HepG2 (cell line): ENCODE measurements around the gene STAM. TPM values are rescaled to one million over a fixed set of nuclear protein-coding genes. Genes with fewer than 3 reads are reported as not detected.

Experiments used
- CBX5 ChIP-seq: sonication (generic); formaldehyde crosslinking; IDR thresholded peaks from 2 replicates; pipeline ENCODE4 v1.4.0; 2020; ENCODE audit warnings: missing genetic modification reagents, borderline replicate concordance
- DNMT1 ChIP-seq: sonication (generic); formaldehyde crosslinking; IDR thresholded peaks from 2 replicates; pipeline ENCODE4 v1.5.1; 2020; ENCODE audit warnings: mild to moderate bottlenecking, missing genetic modification reagents
- GATA4 ChIP-seq: sonication (generic); IDR thresholded peaks from 2 replicates; pipeline ENCODE4 v1.6.1; 2016; ENCODE audit warnings: antibody characterized with exemption, low read depth, borderline replicate concordance
- HMG20B ChIP-seq: conservative IDR thresholded peaks from 2 replicates; pipeline ENCODE4 v1.6.1; 2016; ENCODE audit warnings: missing genetic modification reagents, missing compliant biosample characterization
- KIAA2018 ChIP-seq: sonication (generic); formaldehyde crosslinking; IDR thresholded peaks from 2 replicates; pipeline ENCODE4 v1.5.0; 2020; ENCODE audit warnings: mild to moderate bottlenecking, missing genetic modification reagents, borderline replicate concordance
- MAX ChIP-seq: IDR thresholded peaks from 2 replicates; pipeline ENCODE4 v1.6.1; 2012; ENCODE audit warnings: inconsistent platforms
- MED1 ChIP-seq: sonication (generic); formaldehyde crosslinking; IDR thresholded peaks from 2 replicates; pipeline ENCODE4 v1.4.0; 2020; ENCODE audit warnings: missing genetic modification reagents
- PTBP1 ChIP-seq: fragments of 200-400 bp; formaldehyde crosslinking; IDR thresholded peaks from 2 replicates; pipeline ENCODE4 v1.6.1; 2018; ENCODE audit warnings: low read length, low read depth; ENCODE audit not compliant: poor library complexity, severe bottlenecking
- SALL2 ChIP-seq: sonication (generic); formaldehyde crosslinking; IDR thresholded peaks from 2 replicates; pipeline ENCODE4 v1.8.1; 2023; ENCODE audit warnings: mild to moderate bottlenecking, missing genetic modification reagents, inconsistent platforms
- SNAI1 ChIP-seq: sonication (generic); formaldehyde crosslinking; IDR thresholded peaks from 2 replicates; pipeline ENCODE4 v1.5.0; 2020; ENCODE audit warnings: mild to moderate bottlenecking, missing genetic modification reagents, borderline replicate concordance
- YEATS2 ChIP-seq: sonication (generic); formaldehyde crosslinking; IDR thresholded peaks from 2 replicates; pipeline ENCODE4 v1.4.0; 2020; ENCODE audit warnings: missing genetic modification reagents, borderline replicate concordance
- ZFP36L1 ChIP-seq: sonication (generic); formaldehyde crosslinking; IDR thresholded peaks from 2 replicates; pipeline ENCODE4 v1.8.0; 2022; ENCODE audit warnings: mild to moderate bottlenecking, missing genetic modification reagents, moderate library complexity
- ZFX ChIP-seq: sonication (generic); formaldehyde crosslinking; IDR thresholded peaks from 2 replicates; pipeline ENCODE4 v1.4.0; 2020; ENCODE audit warnings: mild to moderate bottlenecking, low read depth, missing genetic modification reagents, moderate library complexity
- ZKSCAN8 ChIP-seq: IDR thresholded peaks from 2 replicates; pipeline ENCODE4 v1.6.1; 2016; ENCODE audit warnings: borderline replicate concordance, missing genetic modification reagents, missing compliant biosample characterization
- ZNF138 ChIP-seq: sonication (generic); formaldehyde crosslinking; IDR thresholded peaks from 2 replicates; pipeline ENCODE4 v1.5.0; 2020; ENCODE audit warnings: mild to moderate bottlenecking, low read depth, missing genetic modification reagents
- ZNF20 ChIP-seq: sonication (generic); formaldehyde crosslinking; IDR thresholded peaks from 2 replicates; pipeline ENCODE4 v1.4.0; 2020; ENCODE audit warnings: mild to moderate bottlenecking, moderate library complexity, missing genetic modification reagents
- ZNF317 ChIP-seq: sonication (generic); formaldehyde crosslinking; IDR thresholded peaks from 2 replicates; pipeline ENCODE4 v1.5.0; 2020; ENCODE audit warnings: mild to moderate bottlenecking, missing genetic modification reagents
- ZNF446 ChIP-seq: sonication (generic); formaldehyde crosslinking; IDR thresholded peaks from 2 replicates; pipeline ENCODE4 v1.5.0; 2020; ENCODE audit warnings: mild to moderate bottlenecking, missing genetic modification reagents
- ZNF557 ChIP-seq: sonication (generic); formaldehyde crosslinking; IDR thresholded peaks from 2 replicates; pipeline ENCODE4 v1.4.0; 2020; ENCODE audit warnings: missing genetic modification reagents
- ZNF768 ChIP-seq: sonication (generic); formaldehyde crosslinking; IDR thresholded peaks from 2 replicates; pipeline ENCODE4 v1.4.0; 2020; ENCODE audit warnings: missing genetic modification reagents
- ZNF775 ChIP-seq: sonication (generic); formaldehyde crosslinking; IDR thresholded peaks from 2 replicates; pipeline ENCODE4 v1.4.0; 2020; ENCODE audit warnings: missing genetic modification reagents, mild to moderate bottlenecking, moderate library complexity, borderline replicate concordance
- polyA plus RNA-seq, 8 experiments: library from polyadenylated mRNA; depleted of rRNA in 3 of 8; stranded (reverse) in 7 of 8; unstranded in 1 of 8; fragments of >200 nt; fragmentation: Illumina TruSeq in 4 of 8; extraction: Trizol in 4 of 8; gene quantifications; 2 replicates each; pipeline versions ENCODE4 v1.2.1 to v1.2.3, GENCODE V29; 2011 to 2016; ENCODE audit warnings: low read depth in 4 of 8, missing spikeins in 1 of 8, mixed read lengths in 1 of 8; ENCODE audit not compliant: insufficient read depth in 1 of 8
- total RNA-seq, 5 experiments: library from RNA; depleted of rRNA; stranded (reverse); fragments of >200 nt; fragmentation: Illumina TruSeq; extraction: Trizol; gene quantifications; 2 replicates each; pipeline ENCODE4 v1.2.3, GENCODE V29; 2016; ENCODE audit warnings: low read depth in 1 of 5

The STAM gene
- total and polyA plus RNA-seq, 2 of the 13 experiments (the other 11 are each of a cell fraction or from before 2014, with no cell fraction given), result 19.5 to 25.1 TPM

GRCh38 chr10:17643755-17644484, at the start of gene STAM (continued):
- TF ChIP-seq SALL2 (CRISPR knock-in tag) (0 out of 2 replicates have a peak, but pooled peaks have one; percentile 38), ZNF446 (CRISPR knock-in tag) (no peak), ZNF557 (CRISPR knock-in tag) (no peak), CBX5 (CRISPR knock-in tag) (no peak; the same call in 1 of the 2 replicates), KIAA2018 (CRISPR knock-in tag) (no peak), MED1 (CRISPR knock-in tag) (peak; percentile 49), ZNF20 (CRISPR knock-in tag) (no peak), ZNF138 (no peak), ZFP36L1 (CRISPR knock-in tag) (no peak), YEATS2 (CRISPR knock-in tag) (peak; percentile 89), HMG20B (CRISPR knock-in tag) (no peak), SNAI1 (CRISPR knock-in tag) (no peak), ZNF775 (CRISPR knock-in tag) (no peak), GATA4 (peak; percentile 48; the same call in 1 of the 2 replicates), ZKSCAN8 (CRISPR knock-in tag) (no peak), PTBP1 (no peak), DNMT1 (CRISPR knock-in tag) (0 out of 2 replicates have a peak, but pooled peaks have one; percentile 51), MAX (peak; percentile 65), ZNF317 (CRISPR knock-in tag) (0 out of 2 replicates have a peak, but pooled peaks have one; percentile 25), ZNF768 (peak; percentile 50; the same call in 1 of the 2 replicates), ZFX (CRISPR knock-in tag) (peak; percentile 81)
